Stimulated activated naive CD4-positive, alpha-beta T cell (primary cell): Measurements from ENCODE around the gene WRAP53.

Source experiments
- DNase-seq, 6 experiments: peaks; one replicate each; lab custom pipeline; 2025; lab: John Stamatoyannopoulos, UW

Gene WRAP53

GRCh38 chr17:7684851-7685532, 3.3 kb upstream of the WRAP53 start:
- DNase-seq = no peak

- peak; percentile 77 to 99 (median 89) for DNase-seq
Observed at GRCh38 chr17:7685533-7686221, 2.6 kb upstream of the WRAP53 start.

GRCh38 chr17:7686222-7687071, 1.8 kb upstream of the WRAP53 start:
- DNase-seq = peak; percentile 70 to 99 (median 85)

GRCh38 chr17:7687072-7687907, 987 bp upstream of the WRAP53 start, which contains the start of gene TP53:
Gene TP53 (minus strand): TSS chr17:7687490. CDS start chr17:7676594, 10,896 bp downstream.
- peak; percentile 82 to 89 (median 86) for DNase-seq

GRCh38 chr17:7688808-7689316, 585 bp downstream of the WRAP53 start:
- no peak for DNase-seq

- DNase-seq = no peak
Observed at GRCh38 chr17:7695586-7695985, 7.3 kb downstream of the WRAP53 start.

- DNase-seq = no peak
Observed at GRCh38 chr17:7697828-7698588, 9.7 kb downstream of the WRAP53 start.

GRCh38 chr17:7700510-7700909, 12.2 kb downstream of the WRAP53 start:
- no peak for DNase-seq

GRCh38 chr17:7701681-7702080, 13.4 kb downstream of the WRAP53 start:
- no peak for DNase-seq

- no peak for DNase-seq
Observed at GRCh38 chr17:7702776-7703175, 14.5 kb downstream of the WRAP53 start.

- no peak for DNase-seq
Observed at GRCh38 chr17:7703584-7704479, 15.6 kb downstream of the WRAP53 start.

- no peak for DNase-seq
Observed at GRCh38 chr17:7704601-7705268, 16.5 kb downstream of the WRAP53 start, which contains the start of gene EFNB3. Gene EFNB3 (plus strand): TSS chr17:7705202. CDS start chr17:7705599, 397 bp downstream.

GRCh38 chr17:7705269-7706255, 17.3 kb downstream of the WRAP53 start:
- no peak for DNase-seq

GRCh38 chr17:7706631-7707354, 18.5 kb downstream of the WRAP53 start:
- no peak for DNase-seq

GRCh38 chr17:7707446-7707845, 19.2 kb downstream of the WRAP53 start:
- DNase-seq = no peak

GRCh38 chr17:7707858-7708750, 19.8 kb downstream of the WRAP53 start:
- DNase-seq = no peak
